H1 (cell line): ENCODE data around the gene ING4. TPM values are rescaled to one million over a fixed set of nuclear protein-coding genes. Genes with fewer than 3 reads are reported as not detected.

Experiments used
- CTCF ChIA-PET: fragments of 300-600 bp; sonication (Branson Sonifier 250); formaldehyde crosslinking; loops from one replicate; lab custom pipeline; 2021; ENCODE audit not compliant: partially characterized antibody; lab: Charles Lee
- POLR2A ChIA-PET: fragments of 300-600 bp; sonication (Branson Sonifier 250); formaldehyde crosslinking; loops from one replicate; lab custom pipeline; 2021; ENCODE audit warnings: inconsistent platforms; ENCODE audit not compliant: partially characterized antibody; lab: Charles Lee
- DNase-seq, 2 experiments: peaks; one replicate each; pipeline versions ENCODE4 v3.0.0 to v3.0.0-alpha.2; 2010 to 2022; ENCODE audit warnings: low spot score in 2 of 2, low read depth in 1 of 2, mixed read lengths in 1 of 2
- FAIRE-seq: peaks from 2 replicates; lab custom pipeline; 2011; peaks lifted over from hg19 to GRCh38; lab: Jason Lieb, UNC
- H2AFZ ChIP-seq: 2 replicates; pipeline ENCODE4 v1.8.1; 2012; ENCODE audit warnings: low read length, inconsistent platforms
- H2AK5ac ChIP-seq: 2 replicates; pipeline ENCODE4 v1.6.1; 2013; ENCODE audit warnings: low read depth, low read length
- H2BK120ac ChIP-seq: replicated peaks from 2 replicates; pipeline ENCODE3; 2013; ENCODE audit warnings: low read depth, low read length, inconsistent platforms
- H2BK12ac ChIP-seq: 2 replicates; pipeline ENCODE4 v1.6.1; 2013; ENCODE audit warnings: low read depth, low read length
- H2BK15ac ChIP-seq: 2 replicates; pipeline ENCODE4 v1.6.1; 2013; ENCODE audit warnings: low read length
- H2BK20ac ChIP-seq: 2 replicates; pipeline ENCODE4 v1.6.1; 2013; ENCODE audit warnings: low read length
- H2BK5ac ChIP-seq: 2 replicates; pipeline ENCODE4 v1.6.1; 2013; ENCODE audit warnings: low read depth, low read length
- H3K14ac ChIP-seq: 2 replicates; pipeline ENCODE4 v1.6.1; 2013; ENCODE audit warnings: inconsistent platforms; ENCODE audit not compliant: insufficient read length
- H3K18ac ChIP-seq: 2 replicates; pipeline ENCODE4 v1.6.1; 2013; ENCODE audit warnings: low read length; ENCODE audit errors: extremely low read depth
- H3K23ac ChIP-seq: 2 replicates; pipeline ENCODE4 v1.6.1; 2013; ENCODE audit warnings: inconsistent platforms; ENCODE audit not compliant: insufficient read length
- H3K23me2 ChIP-seq: 2 replicates; pipeline ENCODE4 v1.6.1; 2013; ENCODE audit warnings: low read depth, low read length
- H3K27ac ChIP-seq: 2 replicates; pipeline ENCODE4 v1.6.1; 2011; ENCODE audit warnings: low read depth, low read length, inconsistent platforms
- H3K27me3 ChIP-seq, 4 experiments: replicated peaks in 1 of 4; 1 replicate in 1 of 4; 2 replicates in 3 of 4; pipeline versions ENCODE4 v1.6.1 to v1.8.1; 2011 to 2013; ENCODE audit warnings: low read length in 3 of 4, mild to moderate bottlenecking in 3 of 4, inconsistent platforms in 2 of 4, mixed read lengths in 2 of 4, moderate library complexity in 1 of 4; ENCODE audit not compliant: control insufficient read depth in 3 of 4, insufficient read depth in 3 of 4; ENCODE audit errors: extremely low read depth in 1 of 4
- H3K36me3 ChIP-seq, 4 experiments: 2 replicates each; pipeline versions ENCODE4 v1.6.1 to v1.8.1; 2011 to 2013; ENCODE audit warnings: mild to moderate bottlenecking in 4 of 4, low read length in 3 of 4, moderate library complexity in 2 of 4, control low read depth in 1 of 4, inconsistent platforms in 1 of 4; ENCODE audit not compliant: insufficient read depth in 4 of 4, control insufficient read depth in 2 of 4
- H3K4ac ChIP-seq: replicated peaks from 2 replicates; pipeline ENCODE3; 2013; ENCODE audit warnings: low read length, low read depth, mixed read lengths, inconsistent platforms; ENCODE audit not compliant: insufficient read length
- H3K4me1 ChIP-seq, 4 experiments: replicated peaks in 1 of 4; 1 replicate in 1 of 4; 2 replicates in 3 of 4; pipeline versions ENCODE4 v1.6.1 to v1.8.1; 2011 to 2013; ENCODE audit warnings: low read length in 3 of 4, inconsistent platforms in 2 of 4, mixed read lengths in 1 of 4; ENCODE audit not compliant: insufficient read depth in 4 of 4, control insufficient read depth in 3 of 4
- H3K4me2 ChIP-seq, 2 experiments: 2 replicates each; pipeline versions ENCODE4 v1.6.1 to v1.8.1; 2011 to 2013; ENCODE audit warnings: low read depth in 2 of 2, low read length in 2 of 2, control low read depth in 1 of 2, inconsistent platforms in 1 of 2, mild to moderate bottlenecking in 1 of 2; ENCODE audit not compliant: insufficient read depth in 1 of 2
- H3K4me3 ChIP-seq, 4 experiments: fragments of 200-600, 300-600 bp in 1 of 4; sonication (generic), shearing (Covaris generic), sonication (Bioruptor Twin) in 1 of 4; 2 replicates each; pipeline versions ENCODE4 v1.5.1 to v1.8.1; 2011 to 2016; ENCODE audit warnings: low read length in 4 of 4, low read depth in 3 of 4, control low read depth in 2 of 4, inconsistent platforms in 2 of 4, mild to moderate bottlenecking in 2 of 4, mixed read lengths in 1 of 4, moderate library complexity in 1 of 4; ENCODE audit not compliant: insufficient read depth in 2 of 4; ENCODE audit errors: extremely low read depth in 1 of 4
- H3K56ac ChIP-seq: replicated peaks from 2 replicates; pipeline ENCODE3; 2013; ENCODE audit warnings: low read depth, mild to moderate bottlenecking, mixed read lengths, low read length, inconsistent platforms; ENCODE audit not compliant: insufficient read length
- H3K79me1 ChIP-seq: 2 replicates; pipeline ENCODE4 v1.6.1; 2013; ENCODE audit warnings: low read depth, low read length, control low read depth
- H3K79me2 ChIP-seq, 2 experiments: 2 replicates each; pipeline versions ENCODE4 v1.6.1 to v1.8.1; 2012 to 2013; ENCODE audit warnings: low read length in 2 of 2, mild to moderate bottlenecking in 2 of 2, inconsistent platforms in 1 of 2; ENCODE audit not compliant: insufficient read depth in 2 of 2, control insufficient read depth in 1 of 2
- H3K9ac ChIP-seq, 4 experiments: replicated peaks in 1 of 4; 1 replicate in 1 of 4; 2 replicates in 3 of 4; pipeline versions ENCODE4 v1.6.1 to v1.8.1; 2011 to 2013; ENCODE audit warnings: low read depth in 3 of 4, low read length in 3 of 4, control low read depth in 2 of 4, mild to moderate bottlenecking in 2 of 4, moderate library complexity in 2 of 4, inconsistent platforms in 1 of 4; ENCODE audit errors: extremely low read depth in 1 of 4
- H3K9me3 ChIP-seq, 2 experiments: 2 replicates each; pipeline versions ENCODE4 v1.6.1 to v1.8.1; 2012 to 2013; ENCODE audit warnings: mild to moderate bottlenecking in 2 of 2, moderate library complexity in 2 of 2, control low read depth in 1 of 2, inconsistent platforms in 1 of 2, low read depth in 1 of 2, low read length in 1 of 2, mixed read lengths in 1 of 2; ENCODE audit not compliant: insufficient read depth in 2 of 2
- H4K20me1 ChIP-seq, 2 experiments: replicated peaks in 1 of 2; 2 replicates each; pipeline versions ENCODE3 to v1.8.1; 2011 to 2013; ENCODE audit warnings: inconsistent platforms in 2 of 2, low read length in 2 of 2, mild to moderate bottlenecking in 1 of 2; ENCODE audit not compliant: insufficient read depth in 2 of 2, control insufficient read depth in 1 of 2
- H4K5ac ChIP-seq: 2 replicates; pipeline ENCODE4 v1.6.1; 2013; ENCODE audit warnings: low read length, low read depth, mixed read lengths, inconsistent platforms; ENCODE audit not compliant: insufficient read length
- H4K8ac ChIP-seq: 2 replicates; pipeline ENCODE4 v1.8.0; 2013; ENCODE audit warnings: mild to moderate bottlenecking, moderate library complexity, low read length, inconsistent platforms; ENCODE audit not compliant: insufficient read depth; ENCODE audit errors: extremely low read depth
- H4K91ac ChIP-seq: replicated peaks from 2 replicates; pipeline ENCODE3; 2013; ENCODE audit warnings: low read length, mixed read lengths, inconsistent platforms; ENCODE audit not compliant: insufficient read length
- EGR1 ChIP-seq: IDR thresholded peaks from 2 replicates; pipeline ENCODE4 v1.6.1; 2011; ENCODE audit warnings: low read depth, low read length, borderline replicate concordance
- EZH2 ChIP-seq: fragments of 200-600 bp; sonication (generic); IDR thresholded peaks from 2 replicates; pipeline ENCODE4 v1.7.1; 2012; ENCODE audit warnings: low read depth, mild to moderate bottlenecking, moderate library complexity, low read length, inconsistent platforms; ENCODE audit not compliant: severe bottlenecking
- GABPA ChIP-seq: IDR thresholded peaks from 2 replicates; pipeline ENCODE4 v1.6.1; 2011; ENCODE audit warnings: mild to moderate bottlenecking, low read length, moderate library complexity, borderline replicate concordance; ENCODE audit not compliant: insufficient read depth
- SP4 ChIP-seq: IDR thresholded peaks from 2 replicates; pipeline ENCODE4 v1.6.1; 2012; ENCODE audit warnings: low read length, inconsistent platforms
- TCF12 ChIP-seq: IDR thresholded peaks from 2 replicates; pipeline ENCODE4 v1.6.1; 2011; ENCODE audit warnings: low read depth, mild to moderate bottlenecking, low read length
- WGBS, 2 experiments: shearing (Covaris generic) in 1 of 2; methylation state at CpG; one replicate each; pipeline versions ENCODE4 v1.1.6 to v1.1.7; 2013 to 2015; ENCODE audit warnings: low lambda C conversion rate in 2 of 2, mixed read lengths in 2 of 2, inconsistent platforms in 1 of 2, low coverage in 1 of 2, missing lambda C conversion rate in 1 of 2; ENCODE audit not compliant: insufficient replicate concordance in 2 of 2, insufficient coverage in 1 of 2, insufficient read length in 1 of 2; ENCODE audit errors: extremely low coverage in 1 of 2, missing lambda C conversion rate in 1 of 2; 5-methylcytosine and 5-hydroxymethylcytosine counted together
- polyA plus RNA-seq, 7 experiments: library from polyadenylated mRNA; depleted of rRNA in 3 of 7; stranded (reverse) in 5 of 7; unstranded in 2 of 7; fragments of >200 nt in 5 of 7; fragments of 200-250 nt in 2 of 7; gene quantifications; 1 replicate in 5 of 7; 2 replicates in 1 of 7; 4 replicates in 1 of 7; pipeline versions ENCODE4 v1.2.1 to v1.2.3, GENCODE V29; 2011 to 2013; ENCODE audit warnings: missing spikeins in 2 of 7, mixed read lengths in 2 of 7
- total RNA-seq: library from RNA; stranded (reverse); fragmentation: NEBNext Ultra II Directional; extraction: Animal tissue kit (Norgen Biotek cat#: 25700); gene quantifications from 2 replicates; pipeline ENCODE4 v1.2.1, GENCODE V29; 2021
- TF ChIP-seq, protein P1 (sequence below), 3 experiments: IDR thresholded peaks; 1 replicate in 2 of 3; 2 replicates in 1 of 3; pipeline versions ENCODE4 v1.5.1 to v1.6.1; 2011; ENCODE audit warnings: low read length in 3 of 3, mild to moderate bottlenecking in 3 of 3, inconsistent platforms in 2 of 3, low read depth in 1 of 3, moderate library complexity in 1 of 3; ENCODE audit not compliant: insufficient read depth in 1 of 3; ENCODE audit errors: control extremely low read depth in 1 of 3
- TF ChIP-seq, protein P2 (sequence below): IDR thresholded peaks from 2 replicates; pipeline ENCODE4 v1.6.1; 2012; ENCODE audit warnings: inconsistent platforms

The ING4 gene
- total and polyA plus RNA-seq, 2 of the 8 experiments (the other 6 are each of a cell fraction or from before 2014, with no cell fraction given) = 22.9 to 28.6 TPM

DNA sequence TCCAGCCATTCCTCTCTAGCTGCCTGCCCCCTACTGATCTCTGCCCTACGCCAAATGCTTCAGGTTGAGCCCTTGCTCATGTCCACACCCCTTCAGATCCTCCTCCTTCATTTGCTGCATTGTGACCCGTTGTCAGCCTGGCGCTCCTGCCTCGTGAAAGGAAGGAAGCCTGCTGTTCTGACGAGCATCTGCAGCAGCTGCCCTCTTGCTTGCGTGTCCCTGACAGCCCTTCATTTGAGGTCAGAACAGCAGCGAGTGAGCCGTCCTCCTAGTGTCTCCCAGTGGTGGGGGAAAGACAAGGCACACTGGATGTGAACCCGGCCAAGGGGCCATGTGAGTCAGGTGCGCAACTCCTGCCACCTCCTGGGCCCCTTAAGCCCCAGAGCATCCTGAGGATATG is 40.7 kb upstream of the ING4 start:
- peak overlapping the region; percentile 7; the same call in 1 of the 2 replicates for H2BK12ac ChIP-seq
- peaks cover 14% of the 10 kb centered on the region for H3K23me2 ChIP-seq
- H3K9ac ChIP-seq = peak overlapping the region in 1 of 4 experiments; percentile 1; a peak in 2 of 7 replicates
- H3K36me3 ChIP-seq = no peaks in the 10 kb centered on the region
- H3K56ac ChIP-seq = no peak overlapping the region
- H3K27me3 ChIP-seq = peaks cover 0 to 16% (median 14%) of the 10 kb centered on the region in 4 experiments; a peak in 6 of 7 replicates
- no peaks in the 10 kb centered on the region for H3K9me3 ChIP-seq
- 19% methylated on average over 10 of the region's 10 CpGs; no CpG with 5 or more reads in 1 of the 2 experiments for WGBS, 2 experiments
- no peak overlapping the region for H4K91ac ChIP-seq
- peak overlapping the region; percentile 44 for H4K5ac ChIP-seq
- H2BK20ac ChIP-seq = no peak overlapping the region
- H4K20me1 ChIP-seq = no peaks in the 10 kb centered on the region
- no peak overlapping the region for H2BK120ac ChIP-seq
- no peak overlapping the region for H3K4ac ChIP-seq
- H3K27ac ChIP-seq = no peak overlapping the region
- no peak overlapping the region for H3K14ac ChIP-seq
- DNase-seq = peak in 1 of 2 experiments; percentile 65
- peak overlapping the region; percentile 13; the same call in 1 of the 2 replicates for H2BK15ac ChIP-seq
- H3K23ac ChIP-seq = no peak overlapping the region
- H3K4me1 ChIP-seq = peaks cover 0 to 11% (median 8%) of the 10 kb centered on the region in 4 experiments; a peak in 5 of 7 replicates
- H3K18ac ChIP-seq = no peak overlapping the region
- H2BK5ac ChIP-seq = no peak overlapping the region; the same call in 1 of the 2 replicates
- H2AFZ ChIP-seq = peak overlapping the region; percentile 47; the same call in 1 of the 2 replicates
- FAIRE-seq = peak; percentile 19
- H3K79me1 ChIP-seq = no peaks in the 10 kb centered on the region
- ChIA-PET CTCF (interaction anchor here (1.0 to 1.6 kb wide), 4 partner anchors 13 to 83 kb away, joined by 3 to 5 read pairs (median 4); no protein-coding TSS in a partner anchor), POLR2A (interaction anchor here (3.4 kb wide), 1 partner anchor 14 kb away, joined by 17 read pairs; the partner anchor contains the start of gene ZNF384)
- H3K4me3 ChIP-seq = peak overlapping the region in 2 of 4 experiments; percentile 1 to 13; a peak in 2 of 8 replicates
- no peak overlapping the region for H2AK5ac ChIP-seq
- peak overlapping the region; percentile 75; the same call in 1 of the 2 replicates for H4K8ac ChIP-seq
- no peaks in the 10 kb centered on the region for H3K79me2 ChIP-seq
- peak overlapping the region; percentile 50 to 65 for H3K4me2 ChIP-seq
- TF ChIP-seq EGR1 = no peak
- TF ChIP-seq, protein P1, sequence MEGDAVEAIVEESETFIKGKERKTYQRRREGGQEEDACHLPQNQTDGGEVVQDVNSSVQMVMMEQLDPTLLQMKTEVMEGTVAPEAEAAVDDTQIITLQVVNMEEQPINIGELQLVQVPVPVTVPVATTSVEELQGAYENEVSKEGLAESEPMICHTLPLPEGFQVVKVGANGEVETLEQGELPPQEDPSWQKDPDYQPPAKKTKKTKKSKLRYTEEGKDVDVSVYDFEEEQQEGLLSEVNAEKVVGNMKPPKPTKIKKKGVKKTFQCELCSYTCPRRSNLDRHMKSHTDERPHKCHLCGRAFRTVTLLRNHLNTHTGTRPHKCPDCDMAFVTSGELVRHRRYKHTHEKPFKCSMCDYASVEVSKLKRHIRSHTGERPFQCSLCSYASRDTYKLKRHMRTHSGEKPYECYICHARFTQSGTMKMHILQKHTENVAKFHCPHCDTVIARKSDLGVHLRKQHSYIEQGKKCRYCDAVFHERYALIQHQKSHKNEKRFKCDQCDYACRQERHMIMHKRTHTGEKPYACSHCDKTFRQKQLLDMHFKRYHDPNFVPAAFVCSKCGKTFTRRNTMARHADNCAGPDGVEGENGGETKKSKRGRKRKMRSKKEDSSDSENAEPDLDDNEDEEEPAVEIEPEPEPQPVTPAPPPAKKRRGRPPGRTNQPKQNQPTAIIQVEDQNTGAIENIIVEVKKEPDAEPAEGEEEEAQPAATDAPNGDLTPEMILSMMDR (IDR thresholded peaks at IDR 0.05; ENCODE audit: control extremely low read depth in 1 of 3, insufficient read depth in 1 of 3, low read depth in 1 of 3, low read length in 3 of 3) = peak in 1 of 3 experiments; percentile 28; a peak in 1 of 4 replicates
- TF ChIP-seq GABPA = no peak
- no peak for TF ChIP-seq TCF12
- no peak for TF ChIP-seq SP4
- no peak for TF ChIP-seq EZH2
- TF ChIP-seq, protein P2, sequence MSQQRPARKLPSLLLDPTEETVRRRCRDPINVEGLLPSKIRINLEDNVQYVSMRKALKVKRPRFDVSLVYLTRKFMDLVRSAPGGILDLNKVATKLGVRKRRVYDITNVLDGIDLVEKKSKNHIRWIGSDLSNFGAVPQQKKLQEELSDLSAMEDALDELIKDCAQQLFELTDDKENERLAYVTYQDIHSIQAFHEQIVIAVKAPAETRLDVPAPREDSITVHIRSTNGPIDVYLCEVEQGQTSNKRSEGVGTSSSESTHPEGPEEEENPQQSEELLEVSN = no peak
